Right atrium auricular region (tissue), 2 donors: ENCODE measurements around the gene NUP42. TPM values are rescaled to one million over a fixed set of nuclear protein-coding genes. Genes with fewer than 3 reads are reported as not detected.

Experiments used
- DNase-seq: peaks from one replicate; pipeline ENCODE4 v3.0.0-alpha.2; 2019; ENCODE audit warnings: low spot score
- H3K27ac ChIP-seq, 2 donors: fragments of 200-600 bp; sonication (generic); 1 replicate in 1 of 2; 2 replicates in 1 of 2; pipeline ENCODE4 v1.5.1; 2016 to 2019
- H3K27me3 ChIP-seq, 2 donors: fragments of 200-600 bp; sonication (generic); one replicate each; pipeline versions ENCODE4 v1.5.1 to v1.6.0; 2017 to 2019
- H3K36me3 ChIP-seq: fragments of 200-600 bp; sonication (generic); one replicate; pipeline ENCODE4 v1.5.1; 2016
- H3K4me1 ChIP-seq, 2 donors: fragments of 200-600 bp; sonication (generic); one replicate each; pipeline versions ENCODE4 v1.5.1 to v1.6.0; 2017 to 2019
- H3K4me3 ChIP-seq, 2 donors: fragments of 200-600 bp; sonication (generic); 1 replicate in 1 of 2; 2 replicates in 1 of 2; pipeline ENCODE4 v1.5.1; 2017 to 2019; ENCODE audit warnings: mild to moderate bottlenecking in 1 of 2, moderate library complexity in 1 of 2
- H3K9me3 ChIP-seq, 2 donors: fragments of 200-600 bp; sonication (generic); one replicate each; pipeline ENCODE4 v1.5.1; 2019
- CTCF ChIP-seq, 2 donors: fragments of 200-600 bp; sonication (generic); IDR thresholded peaks; one replicate each; pipeline ENCODE4 v1.5.1; 2019; ENCODE audit warnings: antibody characterized with exemption in 2 of 2
- total RNA-seq, 2 donors: library from RNA; depleted of rRNA; stranded (reverse); fragments of >200 nt; gene quantifications; one replicate each; pipeline ENCODE4 v1.1.0, GENCODE V29; 2016

The NUP42 gene
- total RNA-seq, 2 donors from 2014 or later = 24.7 to 30.6 TPM

DNA sequence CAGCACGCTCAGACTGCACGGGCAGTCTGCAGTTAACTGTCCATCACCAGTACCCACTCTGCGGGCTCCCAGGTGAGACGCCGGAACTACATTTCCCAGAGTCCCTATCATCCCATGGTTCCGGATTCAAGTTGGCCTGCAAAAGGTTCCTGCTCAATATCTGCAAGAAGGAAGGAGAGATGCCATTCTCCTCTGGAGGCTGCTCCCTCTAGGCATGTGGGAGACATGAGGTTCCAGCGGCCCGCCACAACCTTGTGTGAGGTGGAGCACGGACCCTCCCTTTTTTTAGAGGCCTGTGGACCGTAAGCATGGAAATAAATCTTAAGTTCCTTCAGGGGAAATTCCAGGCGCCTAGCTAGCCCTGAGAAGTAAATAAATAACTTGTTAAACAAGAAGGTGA lies 29.7 kb downstream of the NUP42 start:
- no peak for TF ChIP-seq CTCF (IDR thresholded peaks at IDR 0.05)
- Histone ChIP-seq H3K4me3 (no peak overlapping the region), H3K9me3 (no peaks in the 10 kb centered on the region), H3K27me3 (no peaks in the 10 kb centered on the region), H3K36me3 (no peaks in the 10 kb centered on the region), H3K4me1 (no peaks in the 10 kb centered on the region), H3K27ac (no peak overlapping the region)
- DNase-seq = no peak

GRCh38 chr7:23212395-23212794 lies 30.5 kb downstream of the NUP42 start:
- H3K36me3 ChIP-seq = no peaks in the 10 kb centered on the region
- H3K4me3 ChIP-seq = no peak overlapping the region
- H3K27ac ChIP-seq = no peak overlapping the region
- no peaks in the 10 kb centered on the region for H3K27me3 ChIP-seq
- no peak for DNase-seq
- H3K9me3 ChIP-seq = no peaks in the 10 kb centered on the region
- H3K4me1 ChIP-seq = no peaks in the 10 kb centered on the region
- TF ChIP-seq CTCF (IDR thresholded peaks at IDR 0.05) = no peak

GRCh38 chr7:23212841-23213240 lies 31.0 kb downstream of the NUP42 start:
- H3K9me3 ChIP-seq = no peaks in the 10 kb centered on the region
- DNase-seq = no peak
- H3K36me3 ChIP-seq = no peaks in the 10 kb centered on the region
- no peak overlapping the region for H3K4me3 ChIP-seq
- no peaks in the 10 kb centered on the region for H3K27me3 ChIP-seq
- no peaks in the 10 kb centered on the region for H3K4me1 ChIP-seq
- TF ChIP-seq CTCF (IDR thresholded peaks at IDR 0.05) = no peak
- H3K27ac ChIP-seq = no peak overlapping the region

- no peak for DNase-seq
- H3K27ac ChIP-seq = no peak overlapping the region
- H3K4me3 ChIP-seq = no peak overlapping the region
- no peaks in the 10 kb centered on the region for H3K9me3 ChIP-seq
- H3K27me3 ChIP-seq = no peaks in the 10 kb centered on the region
- no peaks in the 10 kb centered on the region for H3K4me1 ChIP-seq
- TF ChIP-seq CTCF (IDR thresholded peaks at IDR 0.05) = no peak
- no peaks in the 10 kb centered on the region for H3K36me3 ChIP-seq
Measured at GRCh38 chr7:23213755-23214154, 31.9 kb downstream of the NUP42 start.

GRCh38 chr7:23214423-23214822 lies 32.6 kb downstream of the NUP42 start:
- Histone ChIP-seq H3K36me3 (no peaks in the 10 kb centered on the region), H3K9me3 (no peaks in the 10 kb centered on the region), H3K4me3 (no peak overlapping the region), H3K27ac (no peak overlapping the region), H3K27me3 (no peaks in the 10 kb centered on the region), H3K4me1 (no peaks in the 10 kb centered on the region)
- DNase-seq = no peak
- no peak for TF ChIP-seq CTCF (IDR thresholded peaks at IDR 0.05)

DNA sequence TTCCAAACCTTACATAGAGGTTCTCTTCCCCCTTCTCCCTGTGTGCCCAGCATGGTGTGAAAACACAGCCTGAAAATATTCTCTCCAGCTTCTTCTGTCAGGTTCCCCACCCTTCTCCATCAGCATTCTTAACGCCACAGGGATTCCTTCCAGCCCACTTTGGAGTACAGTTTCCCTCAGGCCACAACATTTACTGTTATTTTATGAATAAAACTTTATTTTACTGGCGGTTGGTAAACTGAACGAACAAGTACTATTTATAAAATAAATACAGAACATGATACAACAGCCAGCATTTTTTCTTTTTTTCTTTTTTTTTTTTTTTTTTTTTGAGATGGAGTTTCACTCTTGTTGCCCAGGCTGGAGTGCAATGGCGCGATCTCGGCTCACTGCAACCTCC lies 33.1 kb downstream of the NUP42 start:
- H3K27ac ChIP-seq = no peak overlapping the region
- H3K27me3 ChIP-seq = no peaks in the 10 kb centered on the region
- DNase-seq = no peak
- H3K4me3 ChIP-seq = no peak overlapping the region
- no peaks in the 10 kb centered on the region for H3K9me3 ChIP-seq
- no peaks in the 10 kb centered on the region for H3K36me3 ChIP-seq
- no peaks in the 10 kb centered on the region for H3K4me1 ChIP-seq
- no peak for TF ChIP-seq CTCF (IDR thresholded peaks at IDR 0.05)
